ENCODE measurements around the gene HOOK1. TPM values are rescaled to one million over a fixed set of nuclear protein-coding genes. Genes with fewer than 3 reads are reported as not detected.

The HOOK1 gene
- total RNA-seq, 1 experiment from 2014 or later, result 272 TPM

GRCh38 chr1:59879996-59880505 is 65.3 kb downstream of the HOOK1 start:
- peaks cover 21% of the 10 kb centered on the region for H3K36me3 ChIP-seq (ENCODE audit: insufficient read depth, low read length, poor library complexity, severe bottlenecking)
- TF ChIP-seq EZH2 (IDR thresholded peaks at IDR 0.05; ENCODE audit: borderline replicate concordance, low read depth, low read length, poor library complexity, severe bottlenecking) (no peak), CTCF (conservative IDR thresholded peaks at IDR 0.05; ENCODE audit: low read depth, low read length) (no peak)
- no peaks in the 10 kb centered on the region for H3K27me3 ChIP-seq (replicated peaks; ENCODE audit: insufficient read depth, low read depth, low read length, poor library complexity)
- intact Hi-C loops (cut with micrococcal nuclease; ENCODE audit: unreplicated experiment), result loop anchor here (1.0 kb wide), 1 partner anchor 67 kb away; no protein-coding TSS in a partner anchor
- ChIA-PET CTCF (interaction anchor here (4.0 kb wide), 1 partner anchor 67 kb away, joined by 48 read pairs; no protein-coding TSS in a partner anchor), POLR2A (ENCODE audit: low non-redundant PET) (no interaction called here)
- H3K9me3 ChIP-seq (ENCODE audit: low read depth, low read length, poor library complexity, severe bottlenecking), result no peaks in the 10 kb centered on the region
- H3K4me3 ChIP-seq (ENCODE audit: low read depth, low read length, poor library complexity, severe bottlenecking), result no peak overlapping the region
- no peak overlapping the region for H3K27ac ChIP-seq (ENCODE audit: low read depth, low read length, poor library complexity, severe bottlenecking)
- BruUV-seq (replicated peaks), result no TSS peak
- DNase-seq (ENCODE audit: low spot score), result no peak
- H3K4me1 ChIP-seq (ENCODE audit: insufficient read depth, low read length, poor library complexity, severe bottlenecking), result peaks cover 18% of the 10 kb centered on the region

- ChIA-PET POLR2A (ENCODE audit: low non-redundant PET) (no interaction called here), CTCF (interaction anchor here (4.0 kb wide), 1 partner anchor 66 kb away, joined by 48 read pairs; no protein-coding TSS in a partner anchor)
- Histone ChIP-seq H3K4me1 (ENCODE audit: insufficient read depth, low read length, poor library complexity, severe bottlenecking) (peaks cover 18% of the 10 kb centered on the region), H3K27me3 (replicated peaks; ENCODE audit: insufficient read depth, low read depth, low read length, poor library complexity) (no peaks in the 10 kb centered on the region), H3K27ac (ENCODE audit: low read depth, low read length, poor library complexity, severe bottlenecking) (no peak overlapping the region), H3K4me3 (ENCODE audit: low read depth, low read length, poor library complexity, severe bottlenecking) (no peak overlapping the region), H3K36me3 (ENCODE audit: insufficient read depth, low read length, poor library complexity, severe bottlenecking) (peaks cover 14% of the 10 kb centered on the region), H3K9me3 (ENCODE audit: low read depth, low read length, poor library complexity, severe bottlenecking) (no peaks in the 10 kb centered on the region)
- DNase-seq (ENCODE audit: low spot score), result no peak
- intact Hi-C loops (cut with micrococcal nuclease; ENCODE audit: unreplicated experiment), result no loop called here
- no TSS peak for BruUV-seq (replicated peaks)
- TF ChIP-seq EZH2 (IDR thresholded peaks at IDR 0.05; ENCODE audit: borderline replicate concordance, low read depth, low read length, poor library complexity, severe bottlenecking) (no peak), CTCF (conservative IDR thresholded peaks at IDR 0.05; ENCODE audit: low read depth, low read length) (no peak)
Observed at GRCh38 chr1:59880735-59881134, 66.0 kb downstream of the HOOK1 start.

GRCh38 chr1:59885160-59885832 is 70.5 kb downstream of the HOOK1 start:
- H3K27ac ChIP-seq (ENCODE audit: low read depth, low read length, poor library complexity, severe bottlenecking), result no peak overlapping the region
- intact Hi-C loops (cut with micrococcal nuclease; ENCODE audit: unreplicated experiment), result no loop called here
- no peak overlapping the region for H3K4me3 ChIP-seq (ENCODE audit: low read depth, low read length, poor library complexity, severe bottlenecking)
- BruUV-seq (replicated peaks), result no TSS peak
- peaks cover 3% of the 10 kb centered on the region for H3K4me1 ChIP-seq (ENCODE audit: insufficient read depth, low read length, poor library complexity, severe bottlenecking)
- peaks cover 7% of the 10 kb centered on the region for H3K9me3 ChIP-seq (ENCODE audit: low read depth, low read length, poor library complexity, severe bottlenecking)
- no peaks in the 10 kb centered on the region for H3K27me3 ChIP-seq (replicated peaks; ENCODE audit: insufficient read depth, low read depth, low read length, poor library complexity)
- H3K36me3 ChIP-seq (ENCODE audit: insufficient read depth, low read length, poor library complexity, severe bottlenecking), result no peaks in the 10 kb centered on the region
- POLR2A ChIA-PET (ENCODE audit: low non-redundant PET), result no interaction called here
- CTCF ChIA-PET, result no interaction called here
- DNase-seq (ENCODE audit: low spot score), result no peak
- TF ChIP-seq EZH2 (IDR thresholded peaks at IDR 0.05; ENCODE audit: borderline replicate concordance, low read depth, low read length, poor library complexity, severe bottlenecking), result no peak
- no peak for TF ChIP-seq CTCF (conservative IDR thresholded peaks at IDR 0.05; ENCODE audit: low read depth, low read length)

Measured in A673 (cell line).